ENCODE data around the gene TEX53.

- no peak for TF ChIP-seq TSHZ2 (CRISPR knock-in tag; IDR thresholded peaks at IDR 0.05)
- TF ChIP-seq PATZ1 (CRISPR knock-in tag; IDR thresholded peaks at IDR 0.05; ENCODE audit: borderline replicate concordance) = no peak
- TF ChIP-seq RARB (CRISPR knock-in tag; IDR thresholded peaks at IDR 0.05) = no peak
- TF ChIP-seq PPARA (CRISPR knock-in tag; IDR thresholded peaks at IDR 0.05; ENCODE audit: borderline replicate concordance) = no peak
- TF ChIP-seq GLIS3 (CRISPR knock-in tag; IDR thresholded peaks at IDR 0.05) = no peak
- TF ChIP-seq POU6F1 (CRISPR knock-in tag; IDR thresholded peaks at IDR 0.05; ENCODE audit: borderline replicate concordance, low read depth) = no peak
- no peak for TF ChIP-seq CREB5 (CRISPR knock-in tag; IDR thresholded peaks at IDR 0.05; ENCODE audit: low read depth)
- no peak for TF ChIP-seq ISL1 (CRISPR knock-in tag; IDR thresholded peaks at IDR 0.05)
- no peak for TF ChIP-seq ZFP3 (CRISPR knock-in tag; IDR thresholded peaks at IDR 0.05)
- no peak for TF ChIP-seq ESRRG (CRISPR knock-in tag; IDR thresholded peaks at IDR 0.05)
- no peak for TF ChIP-seq CSDC2 (CRISPR knock-in tag; IDR thresholded peaks at IDR 0.05)
- TF ChIP-seq ARNTL (CRISPR knock-in tag; IDR thresholded peaks at IDR 0.05; ENCODE audit: borderline replicate concordance, low read depth) = no peak
- no peak for TF ChIP-seq OSR1 (CRISPR knock-in tag; IDR thresholded peaks at IDR 0.05)
Measured at GRCh38 chr9:114627553-114627952, 30.1 kb downstream of the TEX53 start.

Data from SK-N-SH treated with all-trans-retinoic acid at 6 μM for 48 hours (cell line).